GM18907 (cell line): ENCODE measurements around the gene SEL1L.
"Not testable (repeated sequence)": the region's sequence is repeated elsewhere in the genome, so short reads cannot be mapped to it uniquely, and the experiment has no call there.

Experiments used
- ATAC-seq: cut with Tn5 transposase; IDR thresholded peaks from one replicate; pipeline ENCODE4 v1.9.1; 2021; ENCODE audit warnings: mild to moderate bottlenecking, moderate library complexity; ENCODE audit not compliant: unreplicated experiment

SEL1L gene

DNA sequence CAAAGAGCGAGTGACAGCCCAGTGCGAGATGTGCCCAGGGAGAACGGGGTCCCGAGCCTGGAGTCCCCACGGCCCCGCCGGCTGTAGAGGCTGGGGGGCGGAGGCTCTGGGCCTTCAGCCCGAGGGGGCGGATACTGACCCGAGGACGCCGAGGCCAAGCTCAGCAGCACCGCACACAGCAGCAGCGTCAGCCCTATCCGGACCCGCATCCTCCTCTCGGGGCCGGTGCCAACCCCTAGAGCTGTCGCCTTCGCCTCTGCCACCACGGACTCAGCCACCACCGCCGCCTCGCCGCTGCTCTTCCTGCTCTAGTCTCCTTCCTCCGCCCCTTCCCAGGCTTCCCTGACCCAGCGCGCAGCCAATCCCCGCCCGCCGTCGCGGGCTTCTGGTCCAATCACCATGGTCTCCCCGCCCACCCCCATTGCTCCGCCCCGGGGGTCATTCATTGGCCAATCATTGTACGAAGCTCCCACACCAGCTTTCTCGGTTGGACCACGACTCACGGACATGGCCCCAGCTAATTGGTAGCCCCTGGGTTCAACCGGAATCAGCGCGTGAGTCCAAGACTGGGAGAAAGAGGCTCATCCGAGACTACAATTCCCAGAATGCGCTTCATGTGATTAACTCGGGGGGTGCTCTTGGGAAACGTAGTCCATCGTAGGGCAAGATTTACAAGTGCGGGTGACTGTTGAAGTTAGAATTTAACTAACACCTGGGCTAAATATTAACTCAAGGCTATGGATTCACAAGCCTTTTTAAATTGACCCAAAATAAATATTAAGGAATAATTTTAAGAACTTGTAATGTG is at the start of gene SEL1L:
Gene SEL1L (minus strand): TSS at position 318 of the 808 bp plus-strand sequence. CDS start 109 bp downstream, at position 209.
- ATAC-seq = peak; percentile 95

DNA sequence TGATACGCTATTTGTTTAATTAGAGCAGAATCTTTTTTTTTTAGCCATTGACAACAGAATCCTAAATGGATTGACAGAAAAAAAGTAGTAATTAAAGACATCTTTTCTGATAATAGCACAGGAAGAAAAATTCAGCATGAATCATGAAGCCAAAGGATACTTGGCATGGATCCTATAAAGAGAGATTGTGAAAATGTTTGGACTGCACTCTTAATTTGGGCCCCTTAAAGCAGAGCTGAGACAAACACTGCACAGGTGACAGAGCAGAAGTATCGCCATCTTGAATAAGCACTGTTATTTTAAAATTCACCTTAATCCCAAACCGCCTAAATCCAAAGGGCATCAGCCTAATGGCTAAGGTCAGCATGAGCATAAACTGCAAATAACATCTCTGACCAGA is 48.8 kb upstream of the SEL1L start:
- ATAC-seq = no peak

- ATAC-seq = no peak
Measured at GRCh38 chr14:81579115-81579514, 45.5 kb upstream of the SEL1L start.

GRCh38 chr14:81571437-81571836 is 37.8 kb upstream of the SEL1L start:
- no peak for ATAC-seq

GRCh38 chr14:81567302-81567701 is 33.6 kb upstream of the SEL1L start:
- no peak for ATAC-seq

DNA sequence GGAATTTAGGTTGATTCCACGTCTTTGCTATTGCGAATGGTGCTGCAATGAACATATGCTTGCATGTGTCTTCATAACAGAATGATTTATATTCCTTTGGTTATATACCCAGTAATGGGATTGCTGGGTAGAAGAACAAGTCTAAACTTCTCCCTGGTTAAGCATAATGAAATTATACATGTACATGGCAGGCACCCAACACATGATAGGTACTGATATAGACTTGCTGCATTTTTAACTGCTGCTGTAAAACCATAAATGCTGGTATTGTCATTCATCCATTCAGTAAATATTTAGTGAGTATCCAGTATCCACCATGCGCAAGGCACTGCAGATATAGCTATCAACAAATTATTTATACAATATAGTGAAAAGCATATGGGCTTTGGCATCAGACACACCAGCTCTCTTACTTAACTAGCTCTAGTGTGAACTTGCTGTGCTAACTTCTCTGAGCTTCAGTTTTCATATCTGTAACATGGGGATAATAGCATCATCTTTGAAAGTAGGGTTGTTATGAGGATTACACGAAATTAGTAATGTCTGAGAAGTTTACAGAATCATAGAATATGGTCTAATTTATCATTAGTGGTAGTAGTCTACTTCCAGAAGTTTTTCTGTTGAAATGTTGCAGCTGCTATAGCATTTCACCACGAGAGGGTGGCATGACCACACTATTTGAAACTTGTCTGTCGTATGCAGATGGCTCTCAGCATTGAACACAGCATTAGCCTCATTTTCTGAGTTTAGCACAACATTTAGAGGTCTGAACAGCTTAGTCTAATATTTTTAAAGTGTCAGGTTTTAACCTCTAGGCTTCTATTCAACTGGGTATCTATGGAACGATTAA is 32.0 kb upstream of the SEL1L start:
- ATAC-seq = peak; percentile 89

- no peak for ATAC-seq
Measured at GRCh38 chr14:81562818-81563217, 29.2 kb upstream of the SEL1L start.

DNA sequence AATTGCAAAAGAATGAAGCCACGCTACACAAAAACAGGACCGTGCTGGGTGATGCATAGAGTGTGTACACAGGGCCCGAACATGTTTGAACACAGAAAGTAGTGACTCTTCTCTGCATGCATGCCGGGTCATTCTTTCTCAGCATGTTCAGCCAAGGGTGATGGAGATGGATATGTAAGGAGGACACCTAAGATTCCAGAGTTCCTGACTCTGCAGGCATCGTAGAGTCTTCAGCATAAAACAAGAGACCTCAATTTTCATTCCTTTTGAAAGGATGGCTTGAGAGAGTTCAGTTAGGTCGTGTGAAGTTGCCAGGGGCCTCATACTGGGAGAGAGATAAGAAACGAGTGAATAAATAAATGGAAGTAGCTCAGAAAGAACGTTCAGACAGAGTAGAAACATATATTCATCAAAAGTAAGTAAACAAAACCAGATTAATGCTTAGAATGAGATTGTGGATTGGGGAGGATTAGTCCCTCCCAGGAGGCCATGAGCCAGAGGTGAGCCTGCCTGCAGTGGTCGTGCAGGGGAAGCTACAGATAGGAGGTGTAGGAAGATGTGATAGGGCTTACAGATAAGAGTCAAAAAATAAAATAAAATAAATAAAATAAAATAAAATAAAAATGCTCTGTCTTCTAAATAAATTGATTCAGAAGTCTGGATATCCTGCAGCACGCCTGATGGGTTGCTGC is 27.6 kb upstream of the SEL1L start:
- no peak for ATAC-seq

DNA sequence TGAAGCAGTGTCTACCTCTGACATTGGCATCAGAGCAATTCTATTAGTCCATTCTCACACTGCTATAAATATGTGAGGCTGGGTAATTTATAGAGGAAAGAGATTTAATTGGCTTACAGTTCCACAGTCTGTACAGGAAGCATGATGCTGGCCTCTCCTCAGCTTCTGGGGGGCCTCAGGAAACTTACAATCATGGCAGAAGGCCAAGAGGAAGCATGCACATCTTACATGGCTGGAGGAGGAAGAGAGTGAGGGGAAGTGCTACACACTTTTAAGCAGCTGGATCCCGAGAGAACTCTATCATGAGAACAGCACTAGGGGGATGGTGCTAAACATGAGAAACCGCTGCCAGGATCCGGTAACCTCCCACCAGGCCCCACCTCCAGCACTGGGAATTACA is 25.7 kb upstream of the SEL1L start:
- ATAC-seq = no peak

GRCh38 chr14:81557146-81557545 is 23.5 kb upstream of the SEL1L start:
- ATAC-seq = no peak

- ATAC-seq = no peak
Measured at GRCh38 chr14:81555684-81556083, 22.0 kb upstream of the SEL1L start.

DNA sequence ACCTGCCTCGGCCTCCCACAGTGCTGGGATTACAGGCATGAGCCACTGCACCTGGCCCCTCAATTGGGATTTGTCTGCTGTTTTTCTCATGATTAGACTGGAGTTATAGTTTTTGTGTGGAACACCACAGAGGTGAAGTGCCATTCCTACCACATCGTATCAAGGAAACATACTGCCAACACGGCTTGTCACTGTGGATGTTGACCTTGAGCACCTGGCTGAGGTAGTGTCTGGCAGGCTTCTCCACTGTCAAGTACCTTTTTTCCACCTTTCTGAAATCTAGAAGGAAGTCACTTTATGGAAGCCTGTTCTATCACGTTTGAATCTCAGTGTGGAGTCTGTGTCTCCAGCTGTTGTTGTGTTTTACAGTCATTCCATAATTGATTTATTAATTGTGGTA is 21.4 kb upstream of the SEL1L start:
- no peak for ATAC-seq

DNA sequence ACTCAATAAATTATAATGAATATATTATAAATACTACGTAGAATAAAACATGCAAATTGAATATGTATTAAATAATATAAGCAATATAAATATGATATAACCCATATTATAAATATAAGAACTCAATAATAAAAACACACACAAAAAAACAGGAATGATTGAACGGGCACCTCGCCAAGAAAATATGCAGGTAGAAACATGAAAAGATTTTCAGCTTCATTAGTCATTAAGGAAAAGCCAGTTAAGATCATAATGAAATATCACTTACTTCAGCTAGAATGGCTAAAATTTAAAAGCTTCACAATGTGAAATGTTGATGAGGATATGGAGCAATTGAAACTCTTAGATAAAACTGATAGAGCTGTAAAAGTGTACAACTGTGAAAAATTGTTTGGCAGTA is 17.8 kb upstream of the SEL1L start:
- ATAC-seq = no peak

DNA sequence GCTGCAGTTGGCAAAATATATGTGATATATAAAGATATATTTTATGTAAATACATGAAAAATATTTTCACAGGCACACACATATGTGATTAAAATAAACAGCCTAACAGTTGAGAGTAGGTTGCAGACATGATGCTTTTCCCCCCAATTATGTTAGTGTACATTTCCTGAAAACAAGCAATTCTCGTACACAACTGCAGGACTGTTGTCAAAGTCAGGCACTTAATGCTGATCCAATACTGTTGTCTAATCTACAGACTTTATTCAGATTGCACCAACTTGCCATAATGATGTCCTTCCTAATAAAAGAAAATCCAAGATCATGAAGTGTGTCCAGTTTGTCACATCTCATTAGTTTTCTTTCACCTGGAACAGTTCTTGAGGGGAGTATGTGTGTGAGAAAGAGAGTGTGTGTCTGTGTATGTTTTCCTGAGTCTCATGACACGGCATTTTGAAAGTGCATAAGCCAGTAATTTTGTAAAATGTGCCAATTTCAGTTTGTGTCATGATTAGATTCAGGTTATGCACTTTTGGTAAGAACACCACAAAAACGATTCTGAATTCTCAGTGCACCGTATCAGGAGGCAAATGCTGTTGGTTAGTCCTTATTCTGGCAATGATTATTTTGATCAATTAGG is 16.5 kb upstream of the SEL1L start:
- peak; percentile 97 for ATAC-seq

GRCh38 chr14:81541206-81541605 is 7.6 kb upstream of the SEL1L start:
- not testable (repeated sequence) for ATAC-seq

DNA sequence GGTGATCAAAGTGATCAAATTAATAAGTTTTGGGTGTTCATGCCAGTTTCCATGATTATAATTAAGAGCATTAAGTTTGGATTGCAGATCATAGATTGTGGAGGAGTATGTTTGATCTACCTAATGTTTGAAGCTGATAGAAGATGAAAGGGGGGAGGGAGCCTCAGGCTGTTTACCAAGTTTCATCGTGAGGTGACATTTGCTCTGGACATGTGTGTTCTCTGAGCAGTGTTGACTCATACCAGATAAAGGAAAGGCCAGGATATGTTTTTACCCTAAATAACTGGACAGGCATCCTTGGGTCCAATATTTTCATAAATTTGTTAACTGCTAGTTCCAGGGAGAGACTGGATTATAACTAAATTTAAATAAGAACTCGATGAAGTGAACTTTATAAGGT is 3.5 kb upstream of the SEL1L start:
- no peak for ATAC-seq

- ATAC-seq = no peak
Measured at GRCh38 chr14:81536241-81536771, 2.7 kb upstream of the SEL1L start.

DNA sequence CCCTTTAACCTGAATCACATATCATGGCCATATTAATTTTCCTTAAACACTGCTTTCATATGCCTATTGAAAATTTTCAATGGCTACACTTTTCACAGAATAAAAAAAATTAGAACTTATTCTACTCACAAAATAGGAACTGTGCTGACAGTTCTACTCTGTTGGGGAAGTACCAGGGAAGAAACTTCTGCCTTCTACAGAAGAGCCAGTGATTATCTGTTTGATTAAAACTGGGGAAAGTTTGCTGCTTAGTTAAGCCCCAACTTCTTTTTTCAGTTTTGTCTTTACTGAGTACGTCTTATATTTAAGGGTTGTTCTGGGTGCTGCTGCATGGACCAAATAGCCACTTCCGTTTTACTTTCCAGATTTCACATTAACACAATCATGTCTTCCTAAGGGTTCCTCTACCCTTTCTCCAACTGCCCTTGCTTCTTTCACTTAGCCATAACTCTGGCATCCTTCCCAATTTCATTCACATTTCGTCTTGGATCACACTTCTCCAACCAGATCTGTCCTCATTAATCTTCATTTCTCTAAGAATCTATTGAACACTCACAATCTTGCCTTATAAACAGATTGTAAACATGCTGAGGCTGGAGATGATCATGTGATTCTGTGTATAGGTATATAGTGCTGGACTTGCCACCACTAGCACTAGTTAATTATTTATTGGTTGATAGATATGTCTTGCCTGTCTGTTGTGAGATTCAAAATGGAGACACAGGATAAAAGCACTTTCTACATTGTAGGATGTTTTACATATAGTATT is 1.9 kb upstream of the SEL1L start:
- peak; percentile 40 for ATAC-seq

- no peak for ATAC-seq
Measured at GRCh38 chr14:81534510-81535074, 939 bp upstream of the SEL1L start.

GRCh38 chr14:81533212-81533535 is 479 bp downstream of the SEL1L start:
- no peak for ATAC-seq
